ENCODE data around the gene TAF4B. TPM values are rescaled to one million over a fixed set of nuclear protein-coding genes. Genes with fewer than 3 reads are reported as not detected.
A peak's percentile ranks its signal among the peaks of the same experiment; 100 is the strongest.
"Not testable (repeated sequence)": the region's sequence is repeated elsewhere in the genome, so short reads cannot be mapped to it uniquely, and the experiment has no call there.

Gene TAF4B
- total and polyA plus RNA-seq, 3 experiments from 2014 or later = 4.3 to 19.5 (median 18.7) TPM

DNA sequence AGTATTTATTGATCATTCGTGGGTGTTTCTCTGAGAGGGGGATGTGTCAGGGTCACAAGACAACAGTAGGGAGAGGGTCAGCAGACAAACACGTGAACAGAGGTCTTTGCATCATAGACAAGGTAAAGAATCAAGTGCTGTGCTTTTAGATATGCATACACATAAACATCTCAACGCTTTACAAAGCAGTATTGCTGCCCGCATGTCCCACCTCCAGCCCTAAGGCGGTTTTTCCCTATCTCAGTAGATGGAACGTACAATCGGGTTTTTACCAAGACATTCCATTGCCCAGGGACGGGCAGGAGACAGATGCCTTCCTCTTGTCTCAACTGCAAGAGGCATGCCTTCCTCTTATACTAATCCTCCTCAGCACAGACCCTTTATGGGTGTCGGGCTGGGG is 24.2 kb upstream of the TAF4B start:
- H3K36me3 ChIP-seq (ENCODE audit: insufficient read depth, low read length); H3K9me3 Mint-ChIP-seq; H3K4me3 Mint-ChIP-seq; DNase-seq; H3K4me1 Mint-ChIP-seq; CTCF ChIA-PET; POLR2A ChIA-PET; H3K27ac Mint-ChIP-seq; H3K9me3 ChIP-seq (ENCODE audit: low read length); H3K4me1 ChIP-seq (ENCODE audit: insufficient read depth, low read length); H3K27ac ChIP-seq (ENCODE audit: low read depth, low read length); H3K36me3 Mint-ChIP-seq; H3K4me3 ChIP-seq (ENCODE audit: low read length); H3K27me3 Mint-ChIP-seq; H3K27me3 ChIP-seq (ENCODE audit: insufficient read depth, low read length, poor library complexity, severe bottlenecking): not testable (repeated sequence)

DNA sequence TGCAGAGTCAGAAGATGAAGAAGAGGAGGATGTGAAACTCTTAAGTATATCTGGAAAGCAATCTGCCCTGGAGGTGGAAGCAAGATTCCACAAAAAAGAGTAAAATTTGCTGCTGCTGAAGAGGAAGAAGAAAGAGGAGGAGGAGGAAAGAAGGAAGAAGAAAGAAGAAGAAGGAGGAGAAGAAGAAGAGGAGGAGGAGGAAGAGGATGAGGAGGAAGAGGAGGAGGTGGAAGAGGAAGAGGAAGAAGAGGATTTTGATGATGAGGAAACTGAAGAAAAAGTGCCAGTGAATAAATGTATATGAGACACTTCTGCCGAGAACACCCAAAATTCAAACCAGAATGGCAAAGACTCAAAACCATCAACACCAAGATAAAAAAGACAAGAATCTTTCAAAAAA is 20.9 kb upstream of the TAF4B start:
- no peak for DNase-seq
- ChIA-PET POLR2A (no interaction called here), CTCF (no interaction called here)
- no peaks in the 10 kb centered on the region for H3K9me3 Mint-ChIP-seq
- no peak overlapping the region for H3K4me3 Mint-ChIP-seq
- no peaks in the 10 kb centered on the region for H3K36me3 ChIP-seq (ENCODE audit: insufficient read depth, low read length)
- no peak overlapping the region for H3K4me3 ChIP-seq (ENCODE audit: low read length)
- no peaks in the 10 kb centered on the region for H3K4me1 ChIP-seq (ENCODE audit: insufficient read depth, low read length)
- H3K27ac Mint-ChIP-seq = peak overlapping the region in 1 of 8 donors; percentile 85
- H3K4me1 Mint-ChIP-seq = no peaks in the 10 kb centered on the region
- no peaks in the 10 kb centered on the region for H3K9me3 ChIP-seq (ENCODE audit: low read length)
- peaks cover 0 to 4% (median 0%) of the 10 kb centered on the region in 3 donors for H3K36me3 Mint-ChIP-seq
- no peak overlapping the region for H3K27ac ChIP-seq (ENCODE audit: low read depth, low read length)
- H3K27me3 ChIP-seq (ENCODE audit: insufficient read depth, low read length, poor library complexity, severe bottlenecking) = no peaks in the 10 kb centered on the region
- H3K27me3 Mint-ChIP-seq = peaks cover 0 to 6% of the 10 kb centered on the region in 2 donors

DNA sequence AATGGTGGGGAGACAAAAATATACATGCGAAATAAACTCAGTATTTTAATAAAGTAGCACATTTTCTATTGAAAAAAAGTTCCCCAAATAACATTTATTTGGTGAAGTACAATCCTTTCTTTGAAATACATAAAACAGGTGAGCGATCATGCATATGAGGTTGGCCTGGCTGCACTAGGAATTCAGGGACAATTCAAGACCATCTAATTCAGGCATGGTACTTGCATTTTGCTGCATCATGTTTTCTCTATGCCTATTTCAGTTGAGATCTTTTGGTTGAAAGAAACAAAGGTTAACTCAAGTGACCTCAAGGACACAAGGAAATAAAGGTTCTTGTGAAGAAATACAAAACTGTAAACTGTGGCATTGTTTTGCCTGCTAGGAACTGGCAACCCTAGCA is 19.8 kb upstream of the TAF4B start:
- H3K4me1 Mint-ChIP-seq = no peaks in the 10 kb centered on the region
- no peak overlapping the region for H3K4me3 Mint-ChIP-seq
- H3K27ac Mint-ChIP-seq = no peak overlapping the region
- no peak overlapping the region for H3K27ac ChIP-seq (ENCODE audit: low read depth, low read length)
- no peak for DNase-seq
- POLR2A ChIA-PET = no interaction called here
- H3K27me3 ChIP-seq (ENCODE audit: insufficient read depth, low read length, poor library complexity, severe bottlenecking) = no peaks in the 10 kb centered on the region
- no peaks in the 10 kb centered on the region for H3K4me1 ChIP-seq (ENCODE audit: insufficient read depth, low read length)
- H3K36me3 ChIP-seq (ENCODE audit: insufficient read depth, low read length) = no peaks in the 10 kb centered on the region
- CTCF ChIA-PET = no interaction called here
- no peak overlapping the region for H3K4me3 ChIP-seq (ENCODE audit: low read length)
- H3K36me3 Mint-ChIP-seq = no peaks in the 10 kb centered on the region
- H3K27me3 Mint-ChIP-seq = peaks cover 0 to 6% of the 10 kb centered on the region in 2 donors
- H3K9me3 ChIP-seq (ENCODE audit: low read length) = no peaks in the 10 kb centered on the region
- H3K9me3 Mint-ChIP-seq = no peaks in the 10 kb centered on the region

DNA sequence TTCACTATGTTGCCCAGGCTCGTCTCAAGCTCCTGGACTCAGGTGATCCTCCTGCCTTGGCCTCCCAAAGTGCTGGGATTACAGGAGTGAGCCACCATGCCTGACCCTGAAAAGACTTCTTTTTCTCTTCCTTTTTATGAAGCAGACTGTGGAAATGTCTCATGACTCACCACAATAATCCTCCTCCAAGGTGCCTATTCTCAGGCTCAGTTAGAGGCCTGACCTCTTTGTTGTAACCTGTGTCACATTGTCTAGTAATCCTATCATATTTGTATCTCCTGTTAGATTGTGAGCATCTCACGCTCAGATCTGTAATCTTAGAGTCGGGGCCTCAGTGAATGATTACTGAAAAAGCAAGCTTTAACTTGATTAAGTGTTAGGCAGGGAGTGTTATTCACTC is 18.3 kb upstream of the TAF4B start:
- CTCF ChIA-PET = no interaction called here

DNA sequence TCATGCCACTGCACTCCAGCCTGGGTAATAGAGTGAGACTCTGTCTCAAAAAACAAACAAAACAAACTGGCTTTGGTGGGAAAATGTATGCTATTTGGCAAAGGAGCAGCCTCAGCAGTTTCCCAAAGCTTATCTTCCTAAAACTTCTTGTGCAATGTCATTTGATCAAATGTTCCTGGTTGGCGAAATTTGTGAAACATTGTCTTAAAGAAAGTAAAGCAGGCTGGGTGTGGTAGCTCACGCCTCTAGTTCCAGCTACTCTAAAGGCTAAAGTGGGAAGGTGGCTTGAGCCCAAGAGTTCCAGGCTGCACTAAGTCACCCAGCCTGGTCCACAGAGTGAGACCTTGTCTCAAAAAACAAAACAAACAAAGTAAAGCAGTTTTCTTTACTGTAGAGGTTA is 17.3 kb upstream of the TAF4B start:
- Mint-ChIP-seq H3K27ac (peak overlapping the region in 1 of 8 donors; percentile 31), H3K9me3 (no peaks in the 10 kb centered on the region), H3K4me3 (no peak overlapping the region), H3K36me3 (no peaks in the 10 kb centered on the region), H3K4me1 (peaks cover 0 to under 1% (median 0%) of the 10 kb centered on the region in 3 donors), H3K27me3 (peaks cover 0 to 3% of the 10 kb centered on the region in 2 donors)
- Histone ChIP-seq H3K4me3 (ENCODE audit: low read length) (no peak overlapping the region), H3K4me1 (ENCODE audit: insufficient read depth, low read length) (no peaks in the 10 kb centered on the region), H3K27ac (ENCODE audit: low read depth, low read length) (no peak overlapping the region), H3K27me3 (ENCODE audit: insufficient read depth, low read length, poor library complexity, severe bottlenecking) (no peaks in the 10 kb centered on the region), H3K36me3 (ENCODE audit: insufficient read depth, low read length) (no peaks in the 10 kb centered on the region), H3K9me3 (ENCODE audit: low read length) (no peaks in the 10 kb centered on the region)
- ChIA-PET POLR2A (no interaction called here), CTCF (no interaction called here)
- no peak for DNase-seq

More for the DNA sequence above, 18.3 kb upstream of the TAF4B start:
- Mint-ChIP-seq H3K27me3 (peaks cover 0 to 6% of the 10 kb centered on the region in 2 donors), H3K36me3 (no peaks in the 10 kb centered on the region), H3K4me1 (no peaks in the 10 kb centered on the region), H3K4me3 (no peak overlapping the region), H3K27ac (no peak overlapping the region), H3K9me3 (no peaks in the 10 kb centered on the region)
- Histone ChIP-seq H3K27me3 (ENCODE audit: insufficient read depth, low read length, poor library complexity, severe bottlenecking) (no peaks in the 10 kb centered on the region), H3K4me1 (ENCODE audit: insufficient read depth, low read length) (no peaks in the 10 kb centered on the region), H3K27ac (ENCODE audit: low read depth, low read length) (no peak overlapping the region), H3K9me3 (ENCODE audit: low read length) (no peaks in the 10 kb centered on the region), H3K4me3 (ENCODE audit: low read length) (no peak overlapping the region), H3K36me3 (ENCODE audit: insufficient read depth, low read length) (no peaks in the 10 kb centered on the region)
- POLR2A ChIA-PET = no interaction called here
- no peak for DNase-seq

DNA sequence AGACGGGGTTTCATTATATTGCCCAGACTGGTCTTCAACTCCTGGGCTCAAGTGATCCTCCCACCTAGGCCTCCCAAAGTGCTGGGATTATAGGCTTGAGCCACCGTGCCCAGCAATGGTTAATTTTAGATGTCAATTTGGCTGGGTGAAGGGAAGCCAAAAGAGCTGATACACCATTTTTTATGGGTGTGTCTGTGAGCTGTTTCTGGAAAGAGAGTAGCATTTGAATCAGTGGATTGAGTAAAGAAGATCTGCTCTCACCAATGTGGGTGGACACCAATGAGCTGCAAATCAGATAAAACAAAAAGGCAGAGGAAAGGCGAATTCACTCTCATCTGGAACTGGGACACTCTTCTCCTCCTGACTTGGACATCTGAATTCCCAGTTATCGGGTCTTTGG is 16.1 kb upstream of the TAF4B start:
- peaks cover 11% of the 10 kb centered on the region for H3K4me1 ChIP-seq (ENCODE audit: insufficient read depth, low read length)
- ChIA-PET POLR2A (no interaction called here), CTCF (no interaction called here)
- no peaks in the 10 kb centered on the region for H3K27me3 ChIP-seq (ENCODE audit: insufficient read depth, low read length, poor library complexity, severe bottlenecking)
- no peak overlapping the region for H3K27ac Mint-ChIP-seq
- no peak overlapping the region for H3K4me3 Mint-ChIP-seq
- no peaks in the 10 kb centered on the region for H3K36me3 Mint-ChIP-seq
- peaks cover 5 to 12% (median 11%) of the 10 kb centered on the region in 3 donors for H3K4me1 Mint-ChIP-seq
- no peaks in the 10 kb centered on the region for H3K9me3 ChIP-seq (ENCODE audit: low read length)
- H3K27ac ChIP-seq (ENCODE audit: low read depth, low read length) = no peak overlapping the region
- H3K36me3 ChIP-seq (ENCODE audit: insufficient read depth, low read length) = no peaks in the 10 kb centered on the region
- no peak overlapping the region for H3K4me3 ChIP-seq (ENCODE audit: low read length)
- H3K9me3 Mint-ChIP-seq = no peaks in the 10 kb centered on the region
- H3K27me3 Mint-ChIP-seq = peaks cover 0 to 2% of the 10 kb centered on the region in 2 donors
- DNase-seq = no peak

DNA sequence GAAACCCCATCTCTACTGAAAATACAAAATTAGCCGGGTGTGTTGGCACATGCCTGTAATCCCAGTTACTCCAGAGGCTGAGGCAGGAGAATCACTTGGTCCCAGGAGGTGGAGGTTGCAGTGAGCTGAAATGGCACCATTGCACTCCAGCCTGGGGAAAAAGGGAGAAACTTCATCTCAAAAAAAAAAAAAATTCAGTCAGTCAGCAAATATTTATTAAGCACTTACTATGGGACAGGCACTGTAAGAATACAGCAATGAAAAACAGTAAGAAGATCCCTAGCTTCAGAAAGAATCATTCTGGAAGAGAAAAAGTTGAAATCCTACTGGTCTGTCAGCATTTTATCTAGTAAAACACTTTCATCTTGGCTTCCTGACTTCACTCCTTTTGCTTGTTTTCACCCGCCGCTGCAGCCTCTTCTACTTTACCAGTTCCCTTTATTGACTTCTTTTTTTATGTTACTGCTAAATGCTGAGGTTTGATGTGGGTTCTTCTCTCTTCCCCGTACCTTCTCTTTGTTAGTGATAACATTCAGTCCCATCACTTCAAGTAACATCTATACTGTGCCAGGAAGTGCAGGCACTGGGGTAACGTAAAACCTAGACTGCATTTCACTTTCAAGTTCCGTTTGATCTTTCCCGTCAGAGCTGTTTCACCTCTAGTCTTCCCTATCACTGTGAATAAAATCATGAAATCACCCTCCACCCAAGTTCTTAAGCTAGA is 10.8 kb upstream of the TAF4B start:
- ChIA-PET POLR2A (interaction anchor here (0.7 kb wide), 1 partner anchor 10 kb away, joined by 9 read pairs; no protein-coding TSS in a partner anchor), CTCF (interaction anchor here (1.7 kb wide), 1 partner anchor 9 kb away, joined by 4 read pairs; no protein-coding TSS in a partner anchor)
- H3K4me1 Mint-ChIP-seq = peaks cover 13 to 24% (median 21%) of the 10 kb centered on the region in 3 donors
- no peak overlapping the region for H3K27ac ChIP-seq (ENCODE audit: low read depth, low read length)
- H3K9me3 ChIP-seq (ENCODE audit: low read length) = no peaks in the 10 kb centered on the region
- H3K36me3 ChIP-seq (ENCODE audit: insufficient read depth, low read length) = no peaks in the 10 kb centered on the region
- H3K4me1 ChIP-seq (ENCODE audit: insufficient read depth, low read length) = peaks cover 23% of the 10 kb centered on the region
- H3K27ac Mint-ChIP-seq = peak overlapping the region; percentile 7 to 94 (median 88)
- H3K36me3 Mint-ChIP-seq = no peaks in the 10 kb centered on the region
- peak in 3 of 5 donors; percentile 49 to 86 (median 70) for DNase-seq
- peak overlapping the region; percentile 29 for H3K4me3 ChIP-seq (ENCODE audit: low read length)
- H3K27me3 Mint-ChIP-seq = no peaks in the 10 kb centered on the region
- H3K9me3 Mint-ChIP-seq = no peaks in the 10 kb centered on the region
- H3K4me3 Mint-ChIP-seq = peak overlapping the region; percentile 19 to 83 (median 78)
- H3K27me3 ChIP-seq (ENCODE audit: insufficient read depth, low read length, poor library complexity, severe bottlenecking) = no peaks in the 10 kb centered on the region

DNA sequence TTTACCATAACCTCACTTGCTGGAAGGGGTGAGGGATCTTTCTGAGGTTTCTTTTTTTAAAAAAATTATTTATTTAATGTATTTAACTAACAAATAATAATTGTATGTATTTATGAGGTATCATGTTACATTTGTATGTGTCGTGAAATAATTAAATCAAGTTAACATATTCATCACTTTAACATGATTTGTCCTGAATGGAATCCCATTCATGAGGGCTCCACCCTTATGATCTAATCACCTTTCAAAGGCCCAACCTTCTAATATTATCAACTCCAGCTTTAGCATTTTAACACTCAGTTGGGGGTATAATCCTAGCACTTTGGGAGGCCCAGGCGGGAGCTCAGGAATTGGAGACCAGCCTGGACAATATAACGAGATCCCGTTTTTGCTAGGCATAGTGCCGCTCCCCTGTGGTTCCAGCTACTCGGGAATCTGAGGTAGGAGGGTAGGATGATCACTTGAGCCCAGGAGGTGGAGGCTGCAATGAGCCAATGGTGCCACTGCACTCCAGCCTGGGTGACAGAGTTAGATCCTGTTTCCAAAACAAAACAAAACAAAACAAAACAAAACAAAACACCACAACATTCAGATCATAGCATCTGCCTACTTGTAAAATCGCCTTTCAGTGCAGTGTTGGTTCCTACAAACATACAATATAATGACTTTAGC is 1.1 kb upstream of the TAF4B start:
- H3K27me3 ChIP-seq (ENCODE audit: insufficient read depth, low read length, poor library complexity, severe bottlenecking) = no peaks in the 10 kb centered on the region
- Mint-ChIP-seq H3K27me3 (peaks cover 0 to 8% of the 10 kb centered on the region in 2 donors), H3K9me3 (no peaks in the 10 kb centered on the region), H3K4me1 (peaks cover 25 to 36% (median 30%) of the 10 kb centered on the region in 3 donors), H3K36me3 (peaks cover 0 to 7% (median 0%) of the 10 kb centered on the region in 3 donors), H3K27ac (peak overlapping the region in 6 of 8 donors; percentile 65 to 98 (median 96)), H3K4me3 (peak overlapping the region; percentile 54 to 98 (median 94))
- H3K36me3 ChIP-seq (ENCODE audit: insufficient read depth, low read length) = no peaks in the 10 kb centered on the region
- ChIA-PET CTCF (interaction anchor here (1.3 kb wide), 1 partner anchor 10 kb away, joined by 4 read pairs; no protein-coding TSS in a partner anchor), POLR2A (interaction anchor here (1.2 kb wide), 1 partner anchor 9 kb away, joined by 9 read pairs; no protein-coding TSS in a partner anchor)
- no peaks in the 10 kb centered on the region for H3K9me3 ChIP-seq (ENCODE audit: low read length)
- no peak overlapping the region for H3K27ac ChIP-seq (ENCODE audit: low read depth, low read length)
- H3K4me3 ChIP-seq (ENCODE audit: low read length) = no peak overlapping the region
- peaks cover 22% of the 10 kb centered on the region for H3K4me1 ChIP-seq (ENCODE audit: insufficient read depth, low read length)
- no peak for DNase-seq

Measured in CD8-positive, alpha-beta memory T cell (primary cell).